Measurements from ENCODE around the gene MSLN. TPM values are rescaled to one million over a fixed set of nuclear protein-coding genes. Genes with fewer than 3 reads are reported as not detected.

Gene MSLN
- total and polyA plus RNA-seq, 7 donors: 0.03 to 0.17 (median 0.09) TPM; not detected in 3

- DNase-seq (no peak), ATAC-seq (no peak)
- no peak for TF ChIP-seq CTCF (IDR thresholded peaks at IDR 0.05)
- no peak overlapping the region for H3K27ac ChIP-seq
- intact Hi-C loops (cut with DNase I): no loop called here
- no peaks in the 10 kb centered on the region for H3K9me3 ChIP-seq
- peaks cover 27% of the 10 kb centered on the region for H3K4me1 ChIP-seq
- H3K36me3 ChIP-seq (ENCODE audit: insufficient read depth in 1 of 2, low read depth in 1 of 2): peaks cover 0 to 9% of the 10 kb centered on the region in 2 donors
- H3K27me3 ChIP-seq (ENCODE audit: insufficient read depth in 3 of 3, low read length in 2 of 3): peaks cover 0 to 26% (median 16%) of the 10 kb centered on the region in 3 donors
- 80 to 81% (median 80%) methylated on average over 23 to 24 of the region's 24 CpGs for WGBS, 3 donors
- H3K4me3 ChIP-seq: no peak overlapping the region
Measured at GRCh38 chr16:722835-723633, 37.5 kb upstream of the MSLN start.

- peaks cover 27% of the 10 kb centered on the region for H3K4me1 ChIP-seq
- TF ChIP-seq CTCF (IDR thresholded peaks at IDR 0.05): no peak
- H3K9me3 ChIP-seq: no peaks in the 10 kb centered on the region
- peaks cover 0 to 31% (median 19%) of the 10 kb centered on the region in 3 donors for H3K27me3 ChIP-seq (ENCODE audit: insufficient read depth in 3 of 3, low read length in 2 of 3)
- H3K4me3 ChIP-seq: no peak overlapping the region
- H3K36me3 ChIP-seq (ENCODE audit: insufficient read depth in 1 of 2, low read depth in 1 of 2): peaks cover 0 to 9% of the 10 kb centered on the region in 2 donors
- DNase-seq: no peak
- WGBS, 3 donors: 72 to 75% (median 73%) methylated on average over 9 of the region's 9 CpGs
- no peak overlapping the region for H3K27ac ChIP-seq
- intact Hi-C loops (cut with DNase I): no loop called here
- ATAC-seq: no peak
Measured at GRCh38 chr16:723695-724094, 36.8 kb upstream of the MSLN start.

- TF ChIP-seq CTCF (IDR thresholded peaks at IDR 0.05): no peak
- no peak overlapping the region for H3K4me3 ChIP-seq
- intact Hi-C loops (cut with DNase I): no loop called here
- peaks cover 0 to 38% (median 19%) of the 10 kb centered on the region in 3 donors for H3K27me3 ChIP-seq (ENCODE audit: insufficient read depth in 3 of 3, low read length in 2 of 3)
- ATAC-seq (no peak), DNase-seq (no peak)
- H3K4me1 ChIP-seq: peaks cover 27% of the 10 kb centered on the region
- 23 to 38% (median 27%) methylated on average over 28 to 29 of the region's 29 CpGs for WGBS, 3 donors
- H3K9me3 ChIP-seq: no peaks in the 10 kb centered on the region
- no peak overlapping the region for H3K27ac ChIP-seq
- peaks cover 0 to 9% of the 10 kb centered on the region in 2 donors for H3K36me3 ChIP-seq (ENCODE audit: insufficient read depth in 1 of 2, low read depth in 1 of 2)
Measured at GRCh38 chr16:724188-725040, 36.1 kb upstream of the MSLN start.

- peaks cover 0 to 14% of the 10 kb centered on the region in 2 donors for H3K36me3 ChIP-seq (ENCODE audit: insufficient read depth in 1 of 2, low read depth in 1 of 2)
- DNase-seq (no peak), ATAC-seq (no peak)
- no peak overlapping the region for H3K27ac ChIP-seq
- no peak overlapping the region for H3K4me3 ChIP-seq
- 70 to 77% (median 73%) methylated on average over 7 of the region's 7 CpGs for WGBS, 3 donors
- peaks cover 0 to 40% (median 19%) of the 10 kb centered on the region in 3 donors for H3K27me3 ChIP-seq (ENCODE audit: insufficient read depth in 3 of 3, low read length in 2 of 3)
- peaks cover 23% of the 10 kb centered on the region for H3K4me1 ChIP-seq
- intact Hi-C loops (cut with DNase I): no loop called here
- no peaks in the 10 kb centered on the region for H3K9me3 ChIP-seq
- no peak for TF ChIP-seq CTCF (IDR thresholded peaks at IDR 0.05)
Measured at GRCh38 chr16:725041-725376, 35.5 kb upstream of the MSLN start.
